HG02970 (cell line): ENCODE results near the gene MOB3A.
"Not testable (repeated sequence)": the region's sequence is repeated elsewhere in the genome, so short reads cannot be mapped to it uniquely, and the experiment has no call there.

Source experiments
- ATAC-seq: cut with Tn5 transposase; IDR thresholded peaks from one replicate; pipeline ENCODE4 v1.9.1; 2021; ENCODE audit warnings: mild to moderate bottlenecking, moderate library complexity, moderate number of reproducible peaks; ENCODE audit not compliant: unreplicated experiment, low FRiP score

MOB3A gene

GRCh38 chr19:2109046-2109864, 13.1 kb upstream of the MOB3A start:
- no peak for ATAC-seq

GRCh38 chr19:2108251-2109016, 12.3 kb upstream of the MOB3A start:
- no peak for ATAC-seq

DNA sequence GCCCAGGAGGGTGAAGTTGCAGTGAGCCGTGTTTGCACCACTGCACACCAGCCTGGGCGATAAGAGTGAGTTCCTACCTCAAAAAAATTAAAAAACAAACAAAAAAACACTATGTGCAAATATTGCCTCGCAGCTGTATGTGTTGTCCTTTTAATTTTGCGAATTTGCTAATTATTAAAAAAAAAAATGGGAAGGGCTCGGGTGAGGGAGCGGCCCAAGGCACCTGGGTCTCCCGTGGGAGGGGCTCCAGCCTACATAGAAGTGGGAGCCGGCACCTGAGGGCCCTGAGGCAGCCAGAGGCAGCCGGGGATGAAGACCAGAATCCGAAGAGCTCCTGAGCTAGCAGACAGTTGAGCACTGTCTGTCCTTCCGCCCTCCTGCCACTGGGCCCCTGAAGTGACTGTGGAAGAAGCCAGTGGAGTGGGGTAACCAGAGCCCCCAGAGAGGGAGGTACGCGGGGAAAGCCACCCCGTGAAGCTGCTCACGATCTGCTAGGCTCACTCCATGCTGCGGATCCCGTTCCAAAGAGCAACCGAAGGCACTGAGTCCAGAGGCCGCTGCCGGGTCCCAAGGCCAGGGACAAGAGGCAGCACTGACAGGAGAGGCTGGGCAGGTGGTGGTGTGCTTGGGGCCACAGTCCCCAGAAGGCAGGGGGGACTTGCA, 7.0 kb upstream of the MOB3A start:
- no peak for ATAC-seq

DNA sequence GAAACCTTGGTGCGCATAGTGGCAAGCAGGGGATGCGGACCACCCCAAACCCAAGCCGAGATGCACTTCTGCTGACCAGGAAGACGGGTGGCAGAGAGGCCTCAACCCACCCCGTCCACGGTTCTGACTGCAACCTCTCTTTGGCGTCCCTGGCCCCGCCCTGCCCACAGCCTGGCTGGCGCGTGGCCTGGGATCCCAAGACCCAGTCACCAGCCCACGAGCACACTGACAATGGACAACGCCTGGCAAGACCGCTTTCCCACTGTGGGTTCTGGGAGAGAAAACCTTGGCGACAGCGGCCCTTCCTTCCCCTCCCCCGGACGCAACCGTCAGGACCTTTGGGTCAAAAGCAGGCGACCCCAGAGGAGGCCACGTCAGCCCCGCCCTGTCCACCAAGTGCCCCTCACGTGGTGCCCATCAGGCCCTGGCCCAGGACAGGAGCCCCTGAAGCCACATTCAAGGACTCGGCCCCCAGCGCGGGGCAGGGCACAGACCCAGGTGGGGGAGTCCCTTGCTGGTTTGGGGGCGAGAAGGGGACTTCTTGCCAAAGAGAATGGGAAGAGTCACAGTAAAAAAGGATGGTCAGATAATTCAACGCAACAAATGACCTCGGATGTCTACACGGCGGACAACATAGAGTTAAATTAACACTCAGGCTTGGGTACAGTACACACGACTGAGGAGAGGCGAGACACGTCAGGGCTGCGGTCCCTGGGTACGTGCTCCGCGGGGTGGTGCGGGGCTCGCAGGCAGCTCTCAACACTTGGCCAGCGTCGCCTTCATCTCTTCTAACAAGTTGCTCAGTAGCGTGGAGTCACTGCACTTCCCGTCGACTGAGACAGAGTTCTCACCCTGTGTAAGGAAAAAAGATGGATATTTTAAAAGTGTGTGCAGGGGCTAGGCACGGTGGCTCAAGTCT, 5.5 kb upstream of the MOB3A start:
- no peak for ATAC-seq

GRCh38 chr19:2100719-2101061, 4.6 kb upstream of the MOB3A start:
- ATAC-seq = no peak

- no peak for ATAC-seq
These were observed 4.0 kb upstream of the MOB3A start for GRCh38 chr19:2099937-2100718.

- no peak for ATAC-seq
These were observed 3.0 kb upstream of the MOB3A start for GRCh38 chr19:2099054-2099501.

DNA sequence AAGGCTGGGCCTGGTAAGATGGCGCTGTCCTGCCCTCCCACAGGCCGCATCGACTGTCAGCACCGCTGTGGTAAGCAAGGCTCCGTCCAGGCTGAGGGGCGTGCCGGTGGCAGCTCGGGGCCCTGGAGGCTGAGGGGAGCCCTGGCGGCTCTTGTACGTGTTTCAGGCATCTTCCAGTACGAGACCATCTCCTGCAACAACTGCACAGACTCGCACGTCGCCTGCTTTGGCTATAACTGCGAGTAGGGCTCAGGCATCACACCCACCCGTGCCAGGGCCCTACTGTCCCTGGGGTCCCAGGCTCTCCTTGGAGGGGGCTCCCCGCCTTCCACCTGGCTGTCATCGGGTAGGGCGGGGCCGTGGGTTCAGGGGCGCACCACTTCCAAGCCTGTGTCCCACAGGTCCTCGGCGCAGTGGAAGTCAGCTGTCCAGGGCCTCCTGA, 1.8 kb upstream of the MOB3A start:
- no peak for ATAC-seq

GRCh38 chr19:2097203-2097885, 1.2 kb upstream of the MOB3A start:
- ATAC-seq = no peak

GRCh38 chr19:2096480-2097202, 515 bp upstream of the MOB3A start, which contains the start of gene IZUMO4:
Gene IZUMO4 (plus strand): TSS chr19:2096915. CDS start chr19:2096946, 31 bp downstream.
- ATAC-seq = peak; percentile 73

GRCh38 chr19:2091926-2092525, 4.1 kb downstream of the MOB3A start:
- ATAC-seq = not testable (repeated sequence)

GRCh38 chr19:2089727-2090053, 6.4 kb downstream of the MOB3A start:
- ATAC-seq = peak; percentile 2

GRCh38 chr19:2089001-2089711, 7.0 kb downstream of the MOB3A start:
- peak; percentile 13 for ATAC-seq

- ATAC-seq = no peak
These were observed 8.5 kb downstream of the MOB3A start for GRCh38 chr19:2087621-2088100.

DNA sequence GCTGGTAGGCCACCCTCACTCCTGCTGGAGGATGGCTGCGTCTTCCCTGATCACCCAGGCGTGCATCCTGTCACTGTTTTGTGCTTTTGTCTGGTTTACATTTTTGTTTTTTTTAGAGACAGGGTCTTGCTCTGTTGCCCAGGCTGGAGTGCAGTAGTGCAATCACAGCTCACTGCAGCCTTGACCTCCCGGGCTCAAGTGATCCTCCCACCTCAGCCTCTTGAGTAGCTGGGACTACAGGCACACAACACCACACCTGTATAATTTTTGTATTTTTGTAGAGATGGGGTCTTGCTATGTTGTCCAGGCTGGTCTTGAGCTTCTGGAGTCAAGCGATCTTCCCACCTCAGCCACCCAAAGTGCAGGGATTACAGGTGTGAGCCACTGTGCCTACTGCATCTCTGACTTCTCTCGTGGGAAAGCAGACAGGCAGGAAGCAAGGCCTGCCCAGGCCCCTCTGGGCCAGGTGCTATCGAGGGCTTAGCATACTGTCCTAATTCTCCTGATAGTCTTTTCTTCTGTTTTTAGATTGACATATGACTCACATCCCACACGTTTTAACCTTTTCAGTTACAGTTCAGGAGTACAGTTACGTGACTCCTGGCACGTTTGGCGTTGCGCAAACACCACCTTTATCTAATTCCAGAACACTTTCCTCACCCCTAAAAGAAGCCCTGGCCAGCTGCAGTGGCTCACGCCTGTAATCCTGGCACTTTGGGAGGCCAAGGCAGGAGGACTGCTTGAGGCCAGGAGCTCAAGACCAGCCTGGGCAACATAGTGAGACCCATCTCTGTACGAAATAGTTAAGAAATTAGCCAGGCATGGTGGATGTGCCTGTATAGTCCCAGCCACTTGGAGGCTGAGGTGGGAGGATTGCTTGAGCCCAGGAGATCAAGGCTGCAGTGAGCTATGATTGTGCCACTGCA, 9.2 kb downstream of the MOB3A start:
- ATAC-seq = not testable (repeated sequence)
